HepG2 (cell line): ENCODE results near the gene LAMB2. TPM values are rescaled to one million over a fixed set of nuclear protein-coding genes. Genes with fewer than 3 reads are reported as not detected.

Source experiments
- ATAC-seq: fragments of 200-7000 bp; cut with Tn5 transposase; 3 replicates; pipeline ENCODE4 v1.9.1; 2020; ENCODE audit warnings: mild to moderate bottlenecking, moderate library complexity
- BruUV-seq: library from RNA; stranded (reverse); fragments of 400-500 nt; replicated peaks from 2 replicates; lab custom pipeline; 2021; lab: Mats Ljungman, UMichigan
- CTCF ChIA-PET: fragments of 300-600 bp; formaldehyde crosslinking; extraction: SDS; loops from one replicate; lab custom pipeline; 2021; ENCODE audit warnings: low total read pairs, inconsistent platforms, low intra/inter-chr PET ratio; lab: Yijun Ruan, JAX
- POLR2A ChIA-PET: fragments of 350-600 bp; sonication (Branson Sonifier 250); formaldehyde crosslinking; loops from one replicate; lab custom pipeline; 2020; ENCODE audit warnings: antibody characterized with exemption, inconsistent platforms; lab: Yijun Ruan, JAX
- DNase-seq: peaks from one replicate; pipeline ENCODE4 v3.0.0-alpha.2; 2015; ENCODE audit warnings: low spot score
- FAIRE-seq: peaks from 3 replicates; lab custom pipeline; 2011; peaks lifted over from hg19 to GRCh38; lab: Jason Lieb, UNC
- H2AFZ ChIP-seq: one replicate; pipeline ENCODE4 v1.6.1; 2011; ENCODE audit warnings: low read length, inconsistent platforms
- H3K27ac ChIP-seq: fragments of 300-600 bp; 3 replicates; pipeline ENCODE4 v1.8.0; 2011; ENCODE audit warnings: mixed run types, mild to moderate bottlenecking, mixed read lengths, low read length, inconsistent platforms; ENCODE audit not compliant: insufficient read depth; ENCODE audit errors: extremely low read length
- H3K27me3 ChIP-seq, 2 experiments: fragments of 200-600 bp in 1 of 2; 2 replicates in 1 of 2; 3 replicates in 1 of 2; pipeline versions ENCODE4 v1.6.0 to v1.8.0; 2011; ENCODE audit warnings: low read length in 2 of 2, mild to moderate bottlenecking in 2 of 2, moderate library complexity in 2 of 2, inconsistent platforms in 1 of 2; ENCODE audit not compliant: insufficient read depth in 2 of 2, control insufficient read depth in 1 of 2
- H3K36me3 ChIP-seq, 2 experiments: fragments of 200-600 bp in 1 of 2; replicated peaks in 1 of 2; 2 replicates in 1 of 2; 3 replicates in 1 of 2; pipeline versions ENCODE4 v1.5.1 to v1.8.0; 2011; ENCODE audit warnings: low read length in 2 of 2, inconsistent platforms in 1 of 2; ENCODE audit not compliant: insufficient read depth in 2 of 2, control insufficient read depth in 1 of 2
- H3K4me1 ChIP-seq: 2 replicates; pipeline ENCODE4 v1.5.1; 2012; ENCODE audit warnings: low read length, inconsistent platforms; ENCODE audit not compliant: insufficient read depth
- H3K4me2 ChIP-seq: 2 replicates; pipeline ENCODE4 v1.6.0; 2011; ENCODE audit warnings: low read depth, low read length, inconsistent platforms
- H3K4me3 ChIP-seq, 3 experiments: fragments of 200-600 bp in 1 of 3; sonication (generic), shearing (Covaris generic) in 1 of 3; replicated peaks in 1 of 3; 2 replicates each; pipeline ENCODE4 v1.5.1; 2011 to 2016; ENCODE audit warnings: low read length in 3 of 3, inconsistent platforms in 2 of 3, low read depth in 2 of 3, mild to moderate bottlenecking in 2 of 3, control low read depth in 1 of 3, mixed read lengths in 1 of 3; ENCODE audit not compliant: insufficient read depth in 1 of 3
- H3K79me2 ChIP-seq: one replicate; pipeline ENCODE4 v1.6.1; 2011; ENCODE audit warnings: low read length, inconsistent platforms; ENCODE audit not compliant: insufficient read depth
- H3K9ac ChIP-seq: 2 replicates; pipeline ENCODE4 v1.6.0; 2011; ENCODE audit warnings: mild to moderate bottlenecking, low read depth, low read length, inconsistent platforms; ENCODE audit not compliant: insufficient read depth
- H3K9me3 ChIP-seq: 2 replicates; pipeline ENCODE4 v1.5.1; 2012; ENCODE audit warnings: mild to moderate bottlenecking, low read length
- H4K20me1 ChIP-seq: 2 replicates; pipeline ENCODE4 v1.6.0; 2011; ENCODE audit warnings: inconsistent platforms, mild to moderate bottlenecking, low read length, moderate library complexity; ENCODE audit not compliant: insufficient read depth
- AGO2 ChIP-seq: fragments of 200-400 bp; formaldehyde crosslinking; optimal IDR thresholded peaks from 2 replicates; pipeline ENCODE3; 2017; ENCODE audit warnings: mild to moderate bottlenecking, low read depth, low read length, moderate library complexity
- ETV6 ChIP-seq: sonication (generic); formaldehyde crosslinking; conservative IDR thresholded peaks from 2 replicates; pipeline ENCODE4 v1.4.0; 2020; ENCODE audit warnings: missing genetic modification reagents
- MAFF ChIP-seq: IDR thresholded peaks from 2 replicates; pipeline ENCODE4 v1.6.1; 2011; ENCODE audit warnings: low read depth, low read length, improper control_type of control experiment
- POLR2G ChIP-seq: fragments of 200-400 bp; formaldehyde crosslinking; IDR thresholded peaks from 2 replicates; pipeline ENCODE4 v1.6.1; 2018; ENCODE audit warnings: mild to moderate bottlenecking, low read depth, low read length, moderate library complexity
- REL ChIP-seq: sonication (generic); formaldehyde crosslinking; conservative IDR thresholded peaks from 2 replicates; pipeline ENCODE4 v1.8.0; 2022; ENCODE audit warnings: mild to moderate bottlenecking, missing genetic modification reagents, moderate library complexity
- ZNF839 ChIP-seq: sonication (generic); formaldehyde crosslinking; IDR thresholded peaks from 2 replicates; pipeline ENCODE4 v1.4.0; 2020; ENCODE audit warnings: missing genetic modification reagents, mild to moderate bottlenecking, borderline replicate concordance
- WGBS: methylation state at CpG from one replicate; pipeline ENCODE4 v1.1.6; 2017; ENCODE audit warnings: low lambda C conversion rate; 5-methylcytosine and 5-hydroxymethylcytosine counted together
- in situ Hi-C: cut with HindIII; loops from 2 replicates; pipeline ENCODE4 v1.10.0; 2017; ENCODE audit warnings: low pct_unique_long_range_greater_than_20kb; ENCODE audit not compliant: extremely low pct_ligation_motif_present
- intact Hi-C: fragments of 100-400 bp; cut with micrococcal nuclease; formaldehyde crosslinking; loops from one replicate; pipeline ENCODE4 v1.10.0; 2022; ENCODE audit not compliant: unreplicated experiment
- polyA plus RNA-seq, 8 experiments: library from polyadenylated mRNA; depleted of rRNA in 3 of 8; stranded (reverse) in 7 of 8; unstranded in 1 of 8; fragments of >200 nt; fragmentation: Illumina TruSeq in 4 of 8; extraction: Trizol in 4 of 8; gene quantifications; 2 replicates each; pipeline versions ENCODE4 v1.2.1 to v1.2.3, GENCODE V29; 2011 to 2016; ENCODE audit warnings: low read depth in 4 of 8, missing spikeins in 1 of 8, mixed read lengths in 1 of 8; ENCODE audit not compliant: insufficient read depth in 1 of 8
- total RNA-seq, 5 experiments: library from RNA; depleted of rRNA; stranded (reverse); fragments of >200 nt; fragmentation: Illumina TruSeq; extraction: Trizol; gene quantifications; 2 replicates each; pipeline ENCODE4 v1.2.3, GENCODE V29; 2016; ENCODE audit warnings: low read depth in 1 of 5
- TF ChIP-seq, protein P1 (sequence below): sonication (generic); formaldehyde crosslinking; IDR thresholded peaks from 2 replicates; pipeline ENCODE4 v1.4.0; 2020; ENCODE audit warnings: missing genetic modification reagents, mild to moderate bottlenecking, borderline replicate concordance
- TF ChIP-seq, protein P2 (sequence below): sonication (generic); formaldehyde crosslinking; IDR thresholded peaks from 2 replicates; pipeline ENCODE4 v1.4.0; 2020; ENCODE audit warnings: low read depth, mild to moderate bottlenecking, missing genetic modification reagents
- TF ChIP-seq, protein P3 (sequence below): IDR thresholded peaks from 2 replicates; pipeline ENCODE4 v1.6.1; 2018; ENCODE audit warnings: missing genetic modification reagents

LAMB2 gene
- total and polyA plus RNA-seq, 2 of the 13 experiments (the other 11 are each of a cell fraction or from before 2014, with no cell fraction given), result 208 to 443 TPM

DNA sequence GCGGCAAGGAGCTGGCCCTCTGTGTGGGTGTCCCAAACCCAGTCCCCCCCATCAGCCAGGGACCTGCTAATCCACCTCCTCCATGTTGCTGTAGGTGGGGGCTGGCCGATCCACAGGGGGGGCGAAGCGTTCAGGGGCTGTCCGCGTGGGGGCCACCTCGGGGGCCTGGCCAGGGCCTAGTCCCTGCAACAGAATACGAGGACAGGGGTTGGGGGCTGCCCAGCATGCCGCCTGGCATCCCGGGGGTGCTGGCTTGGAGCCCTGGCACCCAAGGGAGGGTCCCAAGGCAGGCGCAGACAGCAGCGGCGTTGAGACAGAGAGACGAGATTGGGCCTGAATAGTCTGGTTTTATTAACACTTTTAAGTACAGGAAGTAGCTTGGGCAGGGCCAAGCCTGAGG lies 24.5 kb downstream of the LAMB2 start:
- Histone ChIP-seq H3K4me3 (no peak overlapping the region), H2AFZ (no peak overlapping the region), H3K9ac (no peak overlapping the region), H3K4me1 (peaks cover 17% of the 10 kb centered on the region), H3K36me3 (peaks cover 23 to 46% of the 10 kb centered on the region in 2 experiments), H3K79me2 (peaks cover 13% of the 10 kb centered on the region), H4K20me1 (no peaks in the 10 kb centered on the region), H3K27ac (no peak overlapping the region), H3K27me3 (no peaks in the 10 kb centered on the region), H3K9me3 (no peaks in the 10 kb centered on the region), H3K4me2 (no peak overlapping the region)
- TF ChIP-seq ETV6 (CRISPR knock-in tag), result no peak
- peak; percentile 55 for TF ChIP-seq AGO2
- no peak for TF ChIP-seq ZNF839 (CRISPR knock-in tag)
- no peak for TF ChIP-seq MAFF
- no peak for ATAC-seq
- intact Hi-C loops, result no loop called here
- no peak for DNase-seq
- FAIRE-seq, result no peak
- no TSS peak for BruUV-seq
- 89% methylated on average over 10 of the region's 14 CpGs for WGBS
- POLR2A ChIA-PET, result interaction anchor here (5.7 to 10.0 kb wide), 2 partner anchors 12 to 14 kb away, joined by 32 to 91 read pairs; partner anchors contain the start of genes QRICH1 and USP19
- CTCF ChIA-PET, result no interaction called here
- in situ Hi-C loops, result no loop called here

DNA sequence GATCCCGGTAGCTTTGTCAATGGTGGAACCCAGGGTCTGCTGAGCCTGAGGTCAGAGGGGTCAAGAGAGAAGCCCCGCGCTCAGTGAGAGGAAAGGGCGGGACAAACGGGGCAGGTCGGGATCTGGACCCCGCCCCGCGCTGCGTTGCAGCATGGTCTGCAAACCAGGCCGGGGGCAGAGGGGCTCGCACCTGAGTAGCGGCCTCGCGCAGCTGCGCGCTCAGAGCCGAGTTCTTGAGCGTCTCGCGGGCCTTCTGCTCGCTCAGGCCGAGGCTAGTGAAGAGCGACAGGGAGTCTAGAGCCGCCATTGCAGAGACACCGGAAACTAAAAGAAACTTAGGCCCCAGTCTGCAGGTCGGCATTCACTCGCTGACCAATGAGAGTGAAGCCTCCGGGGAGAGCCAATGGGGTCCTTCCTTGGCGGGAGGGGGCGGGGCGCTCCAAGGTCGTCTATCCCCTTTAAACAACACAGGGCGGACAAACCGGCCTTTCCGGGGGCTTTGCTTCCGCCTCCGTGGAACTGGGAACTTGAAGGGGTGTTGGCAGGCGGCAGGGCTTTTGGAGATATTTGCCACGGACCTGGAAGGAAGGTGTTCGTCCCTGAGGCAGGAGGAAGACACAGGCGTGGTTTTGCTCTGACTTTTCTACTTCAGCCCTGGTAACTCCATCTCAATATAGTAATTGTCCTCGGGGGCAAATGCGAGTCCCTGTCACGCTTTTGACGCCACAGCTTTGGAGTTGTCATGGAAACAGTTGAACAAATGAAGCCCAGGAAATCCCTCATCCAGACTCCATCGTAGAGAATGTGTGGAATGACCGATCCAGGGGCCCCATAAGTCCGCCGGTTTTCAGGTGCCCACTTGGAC lies 28.2 kb downstream of the LAMB2 start, which contains the start of gene QARS1:
QARS1 (minus strand) TSS at position 331 of the 865 bp plus-strand sequence; CDS start at position 307, 24 bp downstream.
- intact Hi-C loops, result loop anchor here (2.0 kb wide), 1 partner anchor 16 kb away; the partner anchor contains the start of gene USP19
- TF ChIP-seq, protein P1, sequence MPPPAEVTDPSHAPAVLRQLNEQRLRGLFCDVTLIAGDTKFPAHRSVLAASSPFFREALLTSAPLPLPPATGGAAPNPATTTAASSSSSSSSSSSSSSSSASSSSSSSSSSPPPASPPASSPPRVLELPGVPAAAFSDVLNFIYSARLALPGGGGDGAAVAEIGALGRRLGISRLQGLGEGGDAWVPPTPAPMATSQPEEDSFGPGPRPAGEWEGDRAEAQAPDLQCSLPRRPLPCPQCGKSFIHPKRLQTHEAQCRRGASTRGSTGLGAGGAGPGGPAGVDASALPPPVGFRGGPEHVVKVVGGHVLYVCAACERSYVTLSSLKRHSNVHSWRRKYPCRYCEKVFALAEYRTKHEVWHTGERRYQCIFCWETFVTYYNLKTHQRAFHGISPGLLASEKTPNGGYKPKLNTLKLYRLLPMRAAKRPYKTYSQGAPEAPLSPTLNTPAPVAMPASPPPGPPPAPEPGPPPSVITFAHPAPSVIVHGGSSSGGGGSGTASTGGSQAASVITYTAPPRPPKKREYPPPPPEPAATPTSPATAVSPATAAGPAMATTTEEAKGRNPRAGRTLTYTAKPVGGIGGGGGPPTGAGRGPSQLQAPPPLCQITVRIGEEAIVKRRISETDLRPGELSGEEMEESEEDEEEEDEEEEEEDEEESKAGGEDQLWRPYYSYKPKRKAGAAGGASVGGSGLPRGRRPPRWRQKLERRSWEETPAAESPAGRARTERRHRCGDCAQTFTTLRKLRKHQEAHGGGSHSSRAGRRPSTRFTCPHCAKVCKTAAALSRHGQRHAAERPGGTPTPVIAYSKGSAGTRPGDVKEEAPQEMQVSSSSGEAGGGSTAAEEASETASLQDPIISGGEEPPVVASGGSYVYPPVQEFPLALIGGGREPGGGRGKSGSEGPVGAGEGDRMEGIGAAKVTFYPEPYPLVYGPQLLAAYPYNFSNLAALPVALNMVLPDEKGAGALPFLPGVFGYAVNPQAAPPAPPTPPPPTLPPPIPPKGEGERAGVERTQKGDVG, result no peak
- TF ChIP-seq, protein P2, sequence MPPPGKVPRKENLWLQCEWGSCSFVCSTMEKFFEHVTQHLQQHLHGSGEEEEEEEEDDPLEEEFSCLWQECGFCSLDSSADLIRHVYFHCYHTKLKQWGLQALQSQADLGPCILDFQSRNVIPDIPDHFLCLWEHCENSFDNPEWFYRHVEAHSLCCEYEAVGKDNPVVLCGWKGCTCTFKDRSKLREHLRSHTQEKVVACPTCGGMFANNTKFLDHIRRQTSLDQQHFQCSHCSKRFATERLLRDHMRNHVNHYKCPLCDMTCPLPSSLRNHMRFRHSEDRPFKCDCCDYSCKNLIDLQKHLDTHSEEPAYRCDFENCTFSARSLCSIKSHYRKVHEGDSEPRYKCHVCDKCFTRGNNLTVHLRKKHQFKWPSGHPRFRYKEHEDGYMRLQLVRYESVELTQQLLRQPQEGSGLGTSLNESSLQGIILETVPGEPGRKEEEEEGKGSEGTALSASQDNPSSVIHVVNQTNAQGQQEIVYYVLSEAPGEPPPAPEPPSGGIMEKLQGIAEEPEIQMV (CRISPR knock-in tag), result 0 out of 2 replicates have a peak, but pooled peaks have one; percentile 66
- TF ChIP-seq REL (no peak), POLR2G (peak; percentile 90)
- TF ChIP-seq, protein P3, sequence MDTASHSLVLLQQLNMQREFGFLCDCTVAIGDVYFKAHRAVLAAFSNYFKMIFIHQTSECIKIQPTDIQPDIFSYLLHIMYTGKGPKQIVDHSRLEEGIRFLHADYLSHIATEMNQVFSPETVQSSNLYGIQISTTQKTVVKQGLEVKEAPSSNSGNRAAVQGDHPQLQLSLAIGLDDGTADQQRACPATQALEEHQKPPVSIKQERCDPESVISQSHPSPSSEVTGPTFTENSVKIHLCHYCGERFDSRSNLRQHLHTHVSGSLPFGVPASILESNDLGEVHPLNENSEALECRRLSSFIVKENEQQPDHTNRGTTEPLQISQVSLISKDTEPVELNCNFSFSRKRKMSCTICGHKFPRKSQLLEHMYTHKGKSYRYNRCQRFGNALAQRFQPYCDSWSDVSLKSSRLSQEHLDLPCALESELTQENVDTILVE (CRISPR knock-in tag), result peak; percentile 67; the same call in 1 of the 2 replicates

More for the DNA sequence above, 28.2 kb downstream of the LAMB2 start, which contains the start of gene QARS1:
- Histone ChIP-seq H3K4me2 (peak within 1 kb of the TSS; percentile 94), H3K79me2 (peaks cover 21% of the 10 kb centered on the region), H3K4me3 (peak within 1 kb of the TSS; percentile 89 to 94 (median 93)), H3K27ac (peak within 1 kb of the TSS; percentile 93), H3K9me3 (no peaks in the 10 kb centered on the region), H3K4me1 (peaks cover 24% of the 10 kb centered on the region), H2AFZ (no peak within 1 kb of the TSS), H3K36me3 (peaks cover 16 to 45% of the 10 kb centered on the region in 2 experiments), H4K20me1 (no peaks in the 10 kb centered on the region), H3K9ac (peak within 1 kb of the TSS; percentile 97), H3K27me3 (no peaks in the 10 kb centered on the region)
- 1% methylated on average over 7 of the region's 50 CpGs for WGBS
- BruUV-seq, result TSS peak; percentile 92
- in situ Hi-C loops, result no loop called here
- POLR2A ChIA-PET, result interaction anchor here (0.6 to 10.0 kb wide), 7 partner anchors 10 to 97 kb away, joined by 3 to 91 read pairs (median 6); partner anchors contain the start of genes IMPDH2, NDUFAF3, QRICH1 and USP19
- DNase-seq (peak; percentile 94), FAIRE-seq (peak; percentile 94), ATAC-seq (peak; percentile 93)
- CTCF ChIA-PET, result no interaction called here
